ENCODE results near the gene TNRC18.
"Not testable (repeated sequence)": the region's sequence is repeated elsewhere in the genome, so short reads cannot be mapped to it uniquely, and the experiment has no call there.

DNA sequence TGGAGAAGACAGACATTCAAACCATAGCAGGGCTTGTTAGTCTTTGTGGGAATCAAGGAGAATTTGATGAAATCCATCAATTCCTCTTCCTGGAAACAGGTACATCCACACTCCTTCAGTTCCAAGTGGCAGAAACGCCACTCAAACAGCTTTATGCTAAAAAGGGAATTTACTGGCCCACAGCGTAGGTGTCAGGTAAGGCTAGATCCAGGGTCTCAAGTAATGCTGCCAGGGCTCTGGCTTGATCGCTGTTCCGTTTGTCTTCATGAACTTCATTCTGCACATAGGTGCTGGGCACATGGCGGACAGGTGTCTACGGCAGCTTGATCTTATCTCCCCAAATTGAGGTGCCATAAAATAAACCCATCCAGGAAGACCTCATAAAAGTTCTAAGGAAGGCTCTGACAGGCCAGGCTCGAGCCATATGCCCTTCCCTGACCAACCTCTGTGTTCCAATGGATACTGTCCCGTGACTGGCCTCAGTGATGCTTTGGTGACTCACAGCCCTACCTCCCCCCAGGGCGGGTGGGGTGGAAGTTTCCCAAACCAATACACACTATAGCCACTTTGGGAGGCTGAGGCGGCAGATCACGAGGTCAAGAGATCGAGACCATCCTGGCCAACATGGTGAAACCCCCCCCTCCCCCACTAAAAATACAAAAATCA lies 153.5 kb downstream of the TNRC18 start:
- TF ChIP-seq EP300, POLR2AphosphoS5 (IDR thresholded peaks at IDR 0.05): not testable (repeated sequence)
